Kidney capillary endothelial cell (primary cell): ENCODE measurements around the gene SV2C.
A peak's percentile ranks its signal among the peaks of the same experiment; 100 is the strongest.
"Not testable (repeated sequence)": the region's sequence is repeated elsewhere in the genome, so short reads cannot be mapped to it uniquely, and the experiment has no call there.

Experiments
- DNase-seq: peaks from one replicate; pipeline ENCODE4 v3.0.0-alpha.2; 2018; ENCODE audit warnings: low spot score

Gene SV2C

DNA sequence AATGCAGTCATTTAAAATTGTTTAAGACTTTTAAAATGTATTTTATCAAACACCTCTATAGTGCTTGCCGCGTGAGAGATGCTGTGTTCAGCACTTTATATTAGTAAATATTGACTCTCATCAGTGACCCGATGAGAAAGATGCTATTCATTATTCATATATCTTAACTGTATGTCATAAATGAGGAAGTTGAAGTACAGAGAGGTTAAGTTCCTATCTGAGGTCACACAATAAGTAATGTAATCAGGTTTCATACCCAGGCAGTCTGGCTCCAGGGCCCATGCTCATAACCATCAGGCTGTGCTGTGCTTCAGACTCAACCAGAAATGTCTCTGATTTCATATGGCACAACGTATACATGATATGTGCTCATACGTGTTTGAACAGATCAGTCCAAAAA, 119.0 kb downstream of the SV2C start:
- DNase-seq = no peak

DNA sequence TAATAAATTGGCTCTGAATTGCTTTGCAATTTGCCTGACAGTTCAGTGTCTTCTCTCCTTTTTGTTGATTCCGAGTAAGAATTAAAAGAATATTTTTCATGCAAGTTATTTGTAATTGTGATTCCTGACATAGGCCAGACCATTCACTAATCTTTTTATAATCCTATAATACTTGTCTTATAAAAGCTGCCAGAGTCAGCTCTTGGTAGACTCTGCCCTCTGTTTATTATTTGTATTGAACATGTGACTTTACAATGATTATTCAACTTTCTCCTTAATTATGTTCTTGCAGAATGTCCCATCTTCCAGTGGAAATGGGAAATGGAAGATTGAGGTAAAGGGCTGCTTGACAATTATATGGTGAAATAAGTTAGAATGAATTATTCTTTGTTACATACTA, 121.0 kb downstream of the SV2C start:
- DNase-seq = no peak

DNA sequence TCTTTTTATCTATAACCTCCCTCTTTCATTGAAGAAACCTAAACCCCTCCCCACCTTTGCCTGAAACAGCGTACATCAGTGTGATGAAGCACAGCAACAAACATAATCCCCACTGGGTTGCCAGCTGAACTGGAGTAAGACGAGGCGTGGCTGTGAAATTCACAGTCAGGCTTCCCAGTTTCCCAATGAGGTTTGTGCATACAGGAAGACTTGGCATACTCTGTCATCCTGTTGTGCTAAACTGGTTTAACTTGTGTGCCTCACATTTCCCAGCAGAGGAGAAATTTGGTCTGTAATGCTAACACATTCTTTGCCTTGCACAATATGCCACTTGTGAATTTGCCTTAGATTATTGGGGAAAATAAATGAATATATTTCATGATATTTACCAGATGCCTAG, 121.5 kb downstream of the SV2C start:
- DNase-seq = no peak

DNA sequence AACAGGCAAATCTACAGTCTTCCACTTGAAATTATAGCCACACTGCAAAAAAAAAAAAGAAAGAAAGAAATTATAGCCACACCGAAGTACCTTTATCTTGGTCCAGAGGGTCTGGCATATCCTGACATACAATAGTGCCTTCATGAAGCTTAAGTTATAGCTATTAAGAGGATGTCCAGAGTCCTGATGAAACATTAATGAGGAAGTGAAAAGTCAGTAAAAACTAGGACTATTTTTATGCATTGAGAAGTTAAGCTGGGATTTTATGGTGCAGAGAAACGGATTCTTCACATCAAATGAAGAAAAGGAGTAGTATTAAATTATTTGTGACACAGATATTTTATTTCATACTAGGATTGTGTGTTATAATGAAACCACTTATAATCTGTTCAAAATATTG, 123.9 kb downstream of the SV2C start:
- DNase-seq = no peak

DNA sequence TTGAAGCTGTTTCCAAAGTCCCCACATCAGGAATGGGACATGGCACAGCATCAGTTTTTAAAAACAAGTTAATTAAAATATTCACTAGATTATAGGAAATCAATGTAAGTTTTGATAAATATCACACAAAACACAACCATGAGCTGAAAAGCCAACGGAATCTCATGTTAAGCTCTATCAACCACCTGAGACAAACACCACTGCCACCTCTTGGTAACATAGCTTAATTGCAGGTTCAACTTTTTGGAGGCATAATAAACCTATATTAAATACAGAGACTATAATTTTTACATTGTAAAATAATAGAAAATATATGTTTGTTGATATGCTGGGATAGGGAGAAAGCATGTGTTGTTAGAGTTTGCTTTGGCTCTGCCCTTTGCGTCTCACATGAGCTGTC, 126.1 kb downstream of the SV2C start:
- DNase-seq = no peak

DNA sequence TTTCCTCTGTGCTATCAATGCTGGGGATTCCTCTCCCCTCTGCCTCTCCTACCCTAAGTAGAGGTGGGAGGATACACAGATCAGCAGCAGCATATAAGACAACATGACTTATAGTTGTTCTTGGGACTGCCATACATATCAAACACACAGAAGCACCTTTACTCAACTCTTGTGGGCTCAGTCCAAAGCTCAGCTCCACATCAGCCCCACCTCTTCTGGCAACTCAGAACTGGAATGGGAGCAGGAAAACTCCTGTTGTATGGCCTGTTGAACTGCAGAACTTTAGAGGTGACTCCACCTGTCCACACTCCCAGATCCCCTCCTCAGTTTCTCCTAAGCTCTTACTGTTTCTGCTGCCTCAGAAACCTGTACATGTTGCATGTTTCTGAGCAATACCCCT, 127.8 kb downstream of the SV2C start:
- no peak for DNase-seq

DNA sequence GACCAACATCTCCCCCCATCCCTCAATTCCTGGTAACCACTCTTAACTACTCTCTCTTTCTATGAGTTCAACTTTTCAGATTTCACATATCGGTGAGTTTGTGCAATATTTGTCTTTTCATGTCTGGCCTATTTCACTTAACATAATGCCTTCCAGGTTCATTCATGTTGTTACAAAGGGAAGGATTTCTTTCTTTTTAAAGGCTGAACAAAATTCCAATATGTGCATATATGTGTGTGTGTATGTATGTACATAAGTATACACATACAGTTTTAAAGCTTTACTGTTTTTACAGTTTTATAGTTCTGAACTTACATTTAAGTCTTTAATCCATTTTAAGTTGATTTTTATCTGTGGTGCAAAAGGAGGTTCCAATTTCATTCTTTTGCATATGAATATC, 130.7 kb downstream of the SV2C start:
- no peak for DNase-seq

DNA sequence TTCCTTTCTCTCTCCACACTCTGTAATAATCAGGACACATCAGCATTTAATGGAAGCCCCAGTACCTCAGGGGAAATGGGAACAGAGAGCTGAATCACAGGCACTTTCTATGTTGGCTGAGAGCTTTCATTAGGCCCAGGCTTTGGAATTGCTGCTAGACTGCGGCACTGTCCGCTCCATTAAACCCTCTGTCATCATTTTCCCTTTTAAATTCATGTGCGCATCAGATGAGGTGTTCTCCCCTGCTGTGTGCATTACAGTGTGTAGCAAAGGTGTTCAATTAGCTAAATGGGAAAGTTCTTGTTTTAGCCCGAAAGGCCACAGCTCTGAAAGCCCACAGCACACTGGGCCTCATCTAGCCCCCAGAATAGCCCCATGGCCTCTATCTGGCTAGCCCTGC, 133.6 kb downstream of the SV2C start:
- DNase-seq = no peak

DNA sequence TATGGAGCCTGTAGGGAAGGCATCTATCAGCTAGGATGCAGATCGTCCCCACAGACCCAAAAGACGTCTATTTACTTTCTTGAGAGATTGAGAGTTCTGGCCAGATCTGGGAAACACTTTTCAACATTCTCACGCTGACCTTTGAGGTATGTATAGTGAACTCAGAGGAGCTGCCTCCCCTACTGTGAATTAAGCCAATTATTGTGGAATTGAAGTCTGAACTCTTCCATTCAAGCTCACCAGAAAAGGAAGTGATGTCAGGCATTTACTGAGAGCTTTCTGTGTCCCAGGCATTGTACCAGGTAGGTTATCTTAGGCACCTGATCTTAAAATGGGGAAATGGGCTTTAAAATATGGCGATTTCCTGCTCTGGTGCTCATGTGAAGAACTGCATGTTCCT, 136.5 kb downstream of the SV2C start:
- no peak for DNase-seq

DNA sequence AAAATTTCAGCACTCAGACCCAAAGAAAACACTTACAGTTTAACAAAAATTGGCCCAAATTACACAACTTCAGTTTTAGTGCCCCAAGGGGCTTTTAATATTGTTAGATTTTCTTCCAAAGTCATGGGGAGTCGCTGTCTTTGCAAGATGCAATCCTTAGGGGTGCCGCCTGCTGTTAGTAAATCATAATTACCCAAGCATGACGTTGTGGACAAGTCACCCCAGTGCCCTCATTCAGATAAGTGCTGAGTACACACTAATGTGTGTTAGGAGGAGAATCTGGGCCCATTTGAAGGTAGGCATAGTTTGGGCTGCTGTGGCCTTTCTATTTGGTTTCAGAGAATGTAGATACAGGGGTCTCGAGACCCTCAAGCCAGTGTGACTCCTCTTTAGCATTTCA, 138.1 kb downstream of the SV2C start:
- no peak for DNase-seq

DNA sequence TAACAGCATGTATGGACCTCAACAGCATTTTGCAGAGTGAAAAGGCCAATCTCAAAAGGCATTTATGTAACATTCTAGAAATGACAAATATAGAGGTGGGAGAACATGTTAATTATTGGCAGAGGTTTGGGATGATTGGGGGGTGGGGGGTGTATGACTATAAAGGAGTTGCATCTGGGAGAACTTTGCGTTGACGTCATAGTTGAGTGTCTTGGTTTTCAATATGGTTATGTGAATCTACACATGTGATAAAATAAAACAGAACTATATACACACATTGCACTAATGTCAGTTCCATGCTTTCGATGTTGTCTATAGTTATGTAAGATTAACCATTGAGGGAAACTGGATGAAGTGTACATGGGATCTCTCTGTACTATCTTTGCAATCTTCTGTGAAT, 139.1 kb downstream of the SV2C start:
- DNase-seq = no peak

DNA sequence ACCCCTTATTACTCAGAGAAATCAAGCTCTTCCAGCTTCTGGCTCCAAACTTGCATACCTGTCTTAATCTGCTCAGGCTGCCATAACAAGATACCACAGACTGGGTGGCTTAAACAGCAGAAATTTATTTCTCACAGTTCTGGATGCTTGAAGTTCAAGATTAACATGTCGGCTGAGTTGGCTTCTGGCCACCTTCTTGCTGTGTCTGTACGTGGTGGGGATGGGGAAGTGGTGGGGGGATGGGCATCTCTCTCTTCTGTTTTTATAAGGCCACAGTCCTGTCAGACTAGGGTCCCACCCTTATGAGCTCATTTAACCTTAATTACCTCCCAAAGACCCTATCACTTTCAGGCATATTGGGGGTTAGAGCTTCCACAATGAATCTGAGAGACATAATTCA, 140.5 kb downstream of the SV2C start:
- DNase-seq = no peak

DNA sequence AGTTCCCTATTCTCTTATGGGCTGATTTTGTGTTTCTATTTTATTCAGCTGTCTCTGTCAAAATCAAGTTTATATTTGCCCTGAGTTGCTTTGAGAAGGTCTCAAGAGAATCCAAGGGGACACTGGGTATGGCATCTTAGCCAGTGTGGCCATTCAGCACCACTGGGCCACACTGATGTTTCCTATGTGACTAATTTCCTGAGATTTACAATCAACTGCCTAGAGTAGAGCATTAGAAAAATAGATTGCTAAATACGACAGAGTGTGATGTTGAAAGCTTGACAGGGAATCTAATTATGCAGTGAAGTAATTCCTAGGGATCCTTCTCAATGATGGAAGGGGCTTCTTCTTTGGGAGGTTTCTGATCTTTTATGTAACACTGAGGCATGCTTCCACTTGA, 141.7 kb downstream of the SV2C start:
- peak; percentile 44 for DNase-seq

DNA sequence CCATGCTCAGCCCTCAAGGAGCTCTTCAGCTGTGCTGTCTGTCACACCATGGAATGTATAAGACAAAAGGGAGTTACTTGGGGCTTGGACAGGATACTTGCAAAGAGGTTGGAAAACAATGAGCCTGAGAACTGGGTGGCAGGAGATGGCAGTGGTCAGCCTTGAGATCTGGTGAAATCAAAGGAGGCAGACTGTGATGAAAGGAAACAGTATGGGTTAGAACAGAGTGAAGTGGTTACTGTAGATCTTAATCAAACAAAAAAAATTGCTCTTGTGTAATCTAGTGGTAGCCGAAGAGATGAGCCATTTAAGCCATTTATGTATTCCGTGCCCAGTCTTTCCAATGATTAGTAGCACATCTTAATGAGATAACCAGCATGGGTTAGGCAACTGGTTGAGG, 142.2 kb downstream of the SV2C start:
- no peak for DNase-seq

DNA sequence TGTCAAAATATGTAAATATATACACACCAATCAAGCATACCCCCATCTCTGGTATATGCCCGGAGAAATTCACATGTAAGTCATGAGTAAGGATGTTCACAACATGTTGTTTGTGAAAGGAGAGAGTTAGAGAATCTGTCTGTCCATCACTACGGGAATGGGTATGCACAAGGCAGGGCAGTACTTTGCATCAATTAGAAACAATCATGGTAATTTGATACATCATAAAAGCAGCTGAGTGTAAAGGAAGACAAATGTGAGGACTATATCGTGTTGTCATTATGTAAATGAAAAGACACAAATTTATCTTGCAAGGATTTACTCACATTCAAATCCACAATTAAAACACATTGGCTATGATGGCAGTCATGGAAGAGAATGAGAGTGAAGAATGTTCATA, 146.7 kb downstream of the SV2C start:
- no peak for DNase-seq

DNA sequence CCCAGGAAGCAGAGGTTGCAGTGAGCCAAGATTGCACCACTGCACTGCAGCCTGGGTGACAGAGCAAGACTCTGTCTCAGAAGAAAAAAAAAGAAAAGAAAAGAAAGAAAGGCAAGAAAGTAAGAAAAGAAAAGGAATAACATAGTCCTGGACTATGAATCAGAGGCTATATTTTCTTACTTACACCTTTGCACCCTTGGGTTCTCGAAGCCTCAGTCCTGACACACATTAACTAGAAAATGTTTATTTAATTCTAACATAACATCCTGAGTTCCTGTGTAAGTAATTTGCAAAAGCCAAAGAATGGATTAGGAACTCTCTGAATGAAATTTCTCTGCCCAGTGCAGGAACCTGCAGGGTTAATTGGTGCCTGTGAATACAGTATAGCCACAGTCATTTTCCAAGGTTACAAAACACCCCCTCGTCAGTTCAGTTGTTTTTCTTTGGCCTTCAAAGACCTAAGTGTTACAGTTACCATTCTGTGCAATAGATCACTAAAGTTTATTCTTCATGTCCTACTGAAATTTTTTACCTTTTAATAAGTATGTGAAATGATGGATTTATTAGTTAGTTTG, 147.6 kb downstream of the SV2C start:
- DNase-seq = no peak

DNA sequence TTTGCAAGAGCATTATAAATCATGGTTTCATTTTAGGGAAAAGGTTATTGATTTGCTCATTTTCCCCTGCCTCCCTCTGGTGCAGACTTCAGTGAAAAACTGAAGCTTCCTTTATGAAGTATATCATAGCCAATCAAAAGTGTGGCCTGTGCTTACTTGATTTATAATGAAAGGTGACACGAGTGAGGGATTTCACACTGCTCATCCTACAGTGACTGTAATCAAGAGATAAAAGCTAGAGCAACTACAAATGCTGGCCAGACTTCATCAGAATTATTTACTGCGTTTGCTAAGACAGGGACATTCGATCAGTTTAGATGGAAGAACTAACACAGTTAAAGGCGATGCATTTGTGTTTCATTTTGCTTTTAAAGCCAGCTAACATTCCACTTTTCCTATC, 151.5 kb downstream of the SV2C start:
- DNase-seq = no peak

DNA sequence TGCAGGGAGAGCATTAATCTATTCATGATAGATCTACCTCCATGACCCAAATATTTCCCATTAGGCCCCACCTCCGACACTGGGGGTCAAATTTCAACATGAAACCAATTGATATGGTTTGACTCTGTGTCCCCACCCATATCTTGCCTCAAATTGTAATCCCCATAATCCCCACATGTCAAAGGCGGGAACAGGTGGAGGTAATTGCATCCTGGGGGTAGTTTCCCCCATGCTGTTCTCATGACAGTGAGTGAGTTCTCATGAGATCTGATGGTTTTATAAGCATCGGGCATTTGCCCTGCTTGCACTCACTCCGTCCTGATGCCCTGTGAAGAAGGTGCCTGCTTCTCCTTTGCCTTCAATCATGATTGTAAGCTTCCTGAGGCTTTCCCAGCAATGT, 153.5 kb downstream of the SV2C start:
- no peak for DNase-seq

DNA sequence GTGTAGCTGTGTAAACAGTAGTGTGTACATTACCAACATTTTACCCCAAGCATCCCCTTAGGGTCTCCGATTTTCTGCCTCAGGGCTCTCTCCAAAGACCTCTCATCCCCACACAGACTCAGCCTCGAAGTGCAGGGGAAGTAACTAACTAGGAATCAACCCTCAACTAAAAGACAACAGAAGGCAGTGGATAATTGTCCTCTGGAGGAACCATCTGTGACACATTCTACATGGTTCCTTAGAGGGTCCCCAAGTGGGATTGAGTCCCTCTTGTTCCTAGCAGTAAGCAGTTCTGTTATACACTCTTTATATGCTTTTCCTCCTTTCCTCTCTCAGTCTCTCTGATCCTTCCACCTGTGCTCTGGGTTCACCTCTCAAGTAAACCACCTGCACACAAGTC, 157.2 kb downstream of the SV2C start:
- DNase-seq = no peak

DNA sequence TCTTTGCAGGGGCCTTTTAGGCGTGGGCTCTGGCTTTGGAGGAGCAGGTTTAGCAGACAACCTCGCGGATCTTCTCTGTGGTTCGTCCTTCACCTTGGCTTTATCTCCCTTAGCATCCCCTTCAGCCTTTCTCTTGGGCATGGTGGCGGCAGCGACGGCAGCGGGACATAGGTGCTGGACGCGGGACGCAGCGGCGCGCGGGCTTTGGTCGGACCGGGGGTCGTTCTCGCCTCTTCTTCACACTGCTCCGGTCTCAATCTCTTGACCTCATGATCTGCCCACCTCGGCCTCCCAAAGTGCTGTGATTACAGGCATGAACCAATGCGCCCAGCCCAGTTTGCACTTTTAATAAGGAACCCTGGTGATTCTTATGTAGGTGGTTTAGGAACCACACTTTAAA, 159.0 kb downstream of the SV2C start:
- DNase-seq = not testable (repeated sequence)

DNA sequence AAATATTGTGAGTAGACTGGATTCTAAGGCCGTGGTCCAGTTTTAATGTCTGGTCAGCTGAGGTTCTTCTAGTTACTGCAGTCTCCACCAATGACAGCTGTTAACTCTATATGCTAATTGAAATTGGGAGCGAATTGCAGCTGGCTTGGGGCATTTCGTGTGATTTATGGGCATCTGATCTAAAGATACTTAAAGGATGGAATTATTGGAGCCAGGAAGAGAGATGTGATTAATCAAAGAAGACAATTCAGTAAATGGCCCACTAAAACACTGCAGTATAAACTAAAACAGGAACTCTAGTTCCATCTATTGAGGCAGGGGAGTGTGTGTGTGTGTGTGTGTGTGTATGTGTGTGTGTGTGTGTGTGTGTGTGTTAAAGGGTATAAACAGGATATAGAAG, 162.4 kb downstream of the SV2C start:
- no peak for DNase-seq

DNA sequence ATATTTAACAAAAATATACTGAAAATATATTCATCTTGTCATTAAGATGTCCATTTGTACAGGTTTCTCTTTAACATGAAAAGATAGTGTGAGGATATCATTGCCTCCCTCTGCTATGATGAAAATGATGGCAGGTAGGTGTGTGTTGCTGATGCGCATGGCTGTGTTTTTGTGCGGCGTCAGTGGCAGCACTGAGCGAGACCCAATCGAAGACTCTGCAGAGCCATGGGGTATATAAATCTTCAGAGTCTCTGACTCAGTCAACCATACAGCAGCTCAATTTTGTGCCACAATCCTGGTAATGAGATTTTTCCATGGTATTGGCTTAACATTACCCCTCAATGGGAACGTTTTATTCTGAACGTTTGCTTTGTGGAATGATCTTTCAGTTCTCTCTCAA, 166.4 kb downstream of the SV2C start:
- no peak for DNase-seq

DNA sequence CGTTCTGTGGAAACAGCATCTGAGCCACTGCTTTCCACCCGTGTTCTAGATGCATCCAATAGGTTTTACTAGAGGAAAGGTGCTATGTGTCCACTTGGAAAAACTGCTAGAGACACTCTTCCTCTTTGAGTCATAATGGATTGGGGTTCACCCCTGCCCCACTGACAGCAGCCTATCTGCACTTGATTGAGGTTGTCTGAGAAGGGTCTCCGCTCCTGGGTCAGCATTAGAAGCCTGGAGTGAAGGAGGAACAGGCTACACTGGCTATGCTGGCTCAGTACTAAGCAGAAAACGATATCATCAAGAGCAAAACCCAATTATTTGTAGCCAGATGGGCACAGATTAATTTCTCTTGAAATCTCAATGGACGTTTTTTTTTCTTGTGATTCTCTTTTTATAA, 167.3 kb downstream of the SV2C start:
- DNase-seq = no peak

DNA sequence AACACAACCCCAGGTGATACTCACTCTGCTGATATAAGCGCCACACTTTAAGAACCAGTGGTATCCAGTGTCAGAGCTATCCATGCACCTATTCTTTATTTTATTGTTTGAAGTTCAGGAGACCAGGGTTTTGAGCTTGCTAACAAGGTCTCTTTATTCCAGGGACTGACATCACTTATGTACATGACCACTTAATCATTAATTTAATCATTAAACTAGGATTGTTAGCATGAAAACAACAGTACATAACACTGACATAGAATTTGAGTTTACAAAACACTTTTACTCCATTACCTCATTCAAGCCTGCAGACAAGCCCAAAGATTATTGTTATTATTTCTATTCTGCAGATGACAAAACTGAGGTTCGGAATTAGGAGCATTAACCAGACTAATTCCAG, 168.5 kb downstream of the SV2C start:
- DNase-seq = no peak

DNA sequence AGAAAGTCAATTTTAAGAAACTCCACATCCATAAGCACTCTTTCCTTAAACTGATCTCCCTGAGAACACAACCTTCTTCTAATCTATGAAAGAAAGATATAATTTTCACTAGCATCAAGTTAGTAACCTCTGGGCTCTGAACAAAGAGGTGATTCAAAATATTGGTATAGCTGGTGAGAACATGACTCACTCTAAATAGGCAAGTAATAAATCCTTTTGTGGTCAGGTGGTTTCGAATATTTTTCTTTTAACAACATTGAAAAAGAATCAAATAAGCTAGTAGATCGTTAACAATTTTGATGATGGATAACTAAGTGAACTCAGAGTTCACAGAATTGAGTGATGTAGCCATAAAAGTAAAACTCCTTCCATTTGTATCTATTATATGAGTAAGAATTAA, 169.3 kb downstream of the SV2C start:
- no peak for DNase-seq
